Tongue (tissue), 2 donors: ENCODE results near the gene GCNT3. TPM values are rescaled to one million over a fixed set of nuclear protein-coding genes. Genes with fewer than 3 reads are reported as not detected.

ENCODE experiments used
- DNase-seq: peaks from one replicate; pipeline ENCODE4 v3.0.0-alpha.2; 2015
- total RNA-seq: library from RNA; depleted of rRNA; stranded (reverse); fragments of >200 nt; gene quantifications from one replicate; pipeline ENCODE4 v1.2.3, GENCODE V29; 2014

Gene GCNT3
- 5.3 TPM for total RNA-seq

GRCh38 chr15:59611276-59612260 is at the start of gene GCNT3:
Gene GCNT3 (plus strand): TSS chr15:59611783. CDS start chr15:59618239, 6,456 bp downstream.
- DNase-seq = no peak

- no peak for DNase-seq
Measured at GRCh38 chr15:59562448-59563186, 49.0 kb upstream of the GCNT3 start.

- DNase-seq = no peak
Measured at GRCh38 chr15:59565299-59565698, 46.3 kb upstream of the GCNT3 start.

GRCh38 chr15:59567324-59567723 is 44.3 kb upstream of the GCNT3 start:
- DNase-seq = no peak

GRCh38 chr15:59569477-59569876 is 42.1 kb upstream of the GCNT3 start:
- no peak for DNase-seq

GRCh38 chr15:59570315-59570714 is 41.3 kb upstream of the GCNT3 start:
- no peak for DNase-seq

GRCh38 chr15:59571606-59572005 is 40.0 kb upstream of the GCNT3 start:
- no peak for DNase-seq

- no peak for DNase-seq
Measured at GRCh38 chr15:59583088-59583487, 28.5 kb upstream of the GCNT3 start.

GRCh38 chr15:59587085-59587826 is 24.3 kb upstream of the GCNT3 start:
- DNase-seq = no peak

GRCh38 chr15:59590027-59590426 is 21.6 kb upstream of the GCNT3 start:
- no peak for DNase-seq

- no peak for DNase-seq
Measured at GRCh38 chr15:59591356-59591755, 20.2 kb upstream of the GCNT3 start.

GRCh38 chr15:59594493-59594942 is 17.1 kb upstream of the GCNT3 start:
- no peak for DNase-seq

- no peak for DNase-seq
Measured at GRCh38 chr15:59594991-59595390, 16.6 kb upstream of the GCNT3 start.

GRCh38 chr15:59595434-59595915 is 16.1 kb upstream of the GCNT3 start:
- DNase-seq = no peak

- no peak for DNase-seq
Measured at GRCh38 chr15:59596640-59597039, 14.9 kb upstream of the GCNT3 start.

GRCh38 chr15:59598461-59598860 is 13.1 kb upstream of the GCNT3 start:
- DNase-seq = no peak

GRCh38 chr15:59605994-59606393 is 5.6 kb upstream of the GCNT3 start:
- DNase-seq = no peak

- no peak for DNase-seq
Measured at GRCh38 chr15:59609730-59610712, 1.6 kb upstream of the GCNT3 start.

GRCh38 chr15:59614153-59614552 is 2.6 kb downstream of the GCNT3 start:
- no peak for DNase-seq

- DNase-seq = no peak
Measured at GRCh38 chr15:59615661-59616060, 4.1 kb downstream of the GCNT3 start.

GRCh38 chr15:59616379-59616778 is 4.8 kb downstream of the GCNT3 start:
- DNase-seq = no peak
